ENCODE results near the gene ADCY6. TPM values are rescaled to one million over a fixed set of nuclear protein-coding genes. Genes with fewer than 3 reads are reported as not detected.

Gene ADCY6
- total RNA-seq, 6 experiments from 2014 or later, result 10.9 to 21.4 (median 14.4) TPM

DNA sequence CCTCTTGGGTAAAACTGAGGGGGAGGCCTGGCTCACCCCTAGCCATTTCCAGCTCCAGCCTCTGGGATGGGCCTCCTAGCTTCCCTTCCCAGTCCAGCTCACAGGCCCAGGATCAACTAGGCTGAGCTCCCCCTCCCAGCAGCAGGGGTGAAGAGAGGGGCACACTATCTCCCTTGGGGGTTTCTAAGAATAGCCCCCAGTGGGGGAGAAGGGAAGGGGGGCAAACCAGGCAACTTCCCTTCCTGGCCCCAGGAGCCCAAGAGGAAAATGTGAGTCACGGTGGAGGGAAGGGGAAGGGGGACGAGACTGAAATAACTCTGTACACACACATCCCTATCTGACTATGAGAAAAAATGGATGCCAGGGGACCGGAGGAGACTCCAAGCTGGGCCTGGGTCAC lies 9.0 kb downstream of the ADCY6 start:
- Histone ChIP-seq H3K27me3 (no peaks in the 10 kb centered on the region), H3K9me3 (no peaks in the 10 kb centered on the region), H3K27ac (no peak overlapping the region), H3K4me1 (no peaks in the 10 kb centered on the region), H3K36me3 (peaks cover 0 to 3% (median 0%) of the 10 kb centered on the region in 4 donors), H3K4me3 (no peak overlapping the region)
- TF ChIP-seq CTCF (IDR thresholded peaks at IDR 0.05) (no peak), POLR2A (IDR thresholded peaks at IDR 0.05) (no peak)
- ATAC-seq (peak in 1 of 4 donors; percentile 44), DNase-seq (no peak)
- WGBS (ENCODE audit: insufficient coverage, low coverage, low lambda C conversion rate, missing lambda C conversion rate), result 66% methylated on average over 2 of the region's 3 CpGs
- intact Hi-C loops (cut with DNase I), result no loop called here

- H3K4me3 ChIP-seq, result no peak overlapping the region
- WGBS (ENCODE audit: insufficient coverage, low coverage, low lambda C conversion rate, missing lambda C conversion rate), result 92% methylated on average over 8 of the region's 16 CpGs
- no peak for DNase-seq
- no peaks in the 10 kb centered on the region for H3K4me1 ChIP-seq
- no peaks in the 10 kb centered on the region for H3K27me3 ChIP-seq
- no peak for ATAC-seq
- intact Hi-C loops (cut with DNase I), result no loop called here
- no peak overlapping the region for H3K27ac ChIP-seq
- no peaks in the 10 kb centered on the region for H3K9me3 ChIP-seq
- no peak for TF ChIP-seq POLR2A (IDR thresholded peaks at IDR 0.05)
- no peak for TF ChIP-seq CTCF (IDR thresholded peaks at IDR 0.05)
- H3K36me3 ChIP-seq, result peaks cover 0 to 22% (median 0%) of the 10 kb centered on the region in 4 donors
Measured at GRCh38 chr12:48777501-48778400, 11.1 kb downstream of the ADCY6 start.

DNA sequence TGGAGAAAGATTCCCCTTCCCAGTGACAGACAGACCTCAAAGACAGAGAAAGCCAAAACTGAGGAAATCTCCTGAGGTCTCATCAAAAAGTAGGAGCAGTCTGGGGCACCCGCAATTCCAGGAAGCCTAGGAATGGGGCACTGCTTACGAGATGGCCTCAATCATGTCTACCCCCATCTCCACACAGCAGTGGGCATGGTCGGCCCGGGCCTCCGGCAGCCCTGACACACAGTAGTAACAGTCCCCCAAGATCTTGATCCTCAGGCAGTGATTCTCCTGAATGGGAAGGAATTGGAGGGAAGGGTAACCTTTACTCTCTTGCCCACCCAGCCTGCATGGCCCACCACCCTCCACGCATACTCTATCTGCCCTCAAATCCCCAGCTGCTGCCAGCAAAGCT lies 11.9 kb downstream of the ADCY6 start:
- DNase-seq, result no peak
- no peak overlapping the region for H3K4me3 ChIP-seq
- ATAC-seq, result no peak
- intact Hi-C loops (cut with DNase I), result no loop called here
- H3K27ac ChIP-seq, result no peak overlapping the region
- peaks cover 0 to 27% (median 3%) of the 10 kb centered on the region in 4 donors for H3K36me3 ChIP-seq
- WGBS (ENCODE audit: insufficient coverage, low coverage, low lambda C conversion rate, missing lambda C conversion rate), result no CpG with 5 or more reads among the region's 6 CpGs
- no peak for TF ChIP-seq CTCF (IDR thresholded peaks at IDR 0.05)
- H3K4me1 ChIP-seq, result no peaks in the 10 kb centered on the region
- H3K9me3 ChIP-seq, result no peaks in the 10 kb centered on the region
- no peaks in the 10 kb centered on the region for H3K27me3 ChIP-seq

- ATAC-seq, result no peak
- no peak overlapping the region for H3K4me3 ChIP-seq
- H3K9me3 ChIP-seq, result no peaks in the 10 kb centered on the region
- no peak for DNase-seq
- H3K27me3 ChIP-seq, result no peaks in the 10 kb centered on the region
- TF ChIP-seq CTCF (IDR thresholded peaks at IDR 0.05) (no peak), POLR2A (IDR thresholded peaks at IDR 0.05) (no peak)
- no peaks in the 10 kb centered on the region for H3K4me1 ChIP-seq
- intact Hi-C loops (cut with DNase I), result no loop called here
- no peak overlapping the region for H3K27ac ChIP-seq
- H3K36me3 ChIP-seq, result peaks cover 0 to 34% (median 8%) of the 10 kb centered on the region in 4 donors
- 100% methylated on average over 3 of the region's 29 CpGs for WGBS (ENCODE audit: insufficient coverage, low coverage, low lambda C conversion rate, missing lambda C conversion rate)
Measured at GRCh38 chr12:48775991-48776649, 12.8 kb downstream of the ADCY6 start.
